Natural killer cell (primary cell): ENCODE data around the gene DUSP15. TPM values are rescaled to one million over a fixed set of nuclear protein-coding genes. Genes with fewer than 3 reads are reported as not detected.

Experiments used
- ATAC-seq, 3 donors: fragments of 150-1000 bp in 2 of 3; fragments of 200-7000 bp in 1 of 3; cut with Tn5 transposase; 1 replicate in 1 of 3; 2 replicates in 2 of 3; pipeline ENCODE4 v1.10.0; 2021; ENCODE audit warnings: mild to moderate bottlenecking in 2 of 3, moderate library complexity in 2 of 3
- DNase-seq, 2 donors: peaks; one replicate each; pipeline versions ENCODE4 v3.0.0 to v3.0.0-alpha.2; 2013 to 2021; ENCODE audit warnings: mixed read lengths in 1 of 2
- H3K27ac ChIP-seq: one replicate; pipeline ENCODE4 v1.5.1; 2013; ENCODE audit warnings: mild to moderate bottlenecking, low read length
- H3K27me3 ChIP-seq: one replicate; pipeline ENCODE4 v1.6.1; 2013; ENCODE audit warnings: low read length; ENCODE audit not compliant: control insufficient read depth, insufficient read depth
- H3K36me3 ChIP-seq: one replicate; pipeline ENCODE4 v1.6.1; 2013; ENCODE audit warnings: low read length; ENCODE audit not compliant: control insufficient read depth, insufficient read depth
- H3K4me1 ChIP-seq: one replicate; pipeline ENCODE4 v1.6.1; 2013; ENCODE audit warnings: low read length; ENCODE audit not compliant: control insufficient read depth, insufficient read depth
- H3K4me3 ChIP-seq: one replicate; pipeline ENCODE4 v1.5.1; 2013; ENCODE audit warnings: low read length
- H3K9me3 ChIP-seq: one replicate; pipeline ENCODE4 v1.6.1; 2013; ENCODE audit warnings: low read length; ENCODE audit not compliant: control insufficient read depth, insufficient read depth
- H3K27ac Mint-ChIP-seq, 2 donors: one replicate each; pipeline ENCODE4 v1.8.0; 2022; ENCODE audit warnings: mild to moderate bottlenecking in 2 of 2, mixed read lengths in 2 of 2, moderate library complexity in 1 of 2
- H3K27me3 Mint-ChIP-seq, 2 donors: one replicate each; pipeline ENCODE4 v1.8.0; 2022; ENCODE audit warnings: low read depth in 2 of 2, mixed read lengths in 2 of 2
- H3K36me3 Mint-ChIP-seq: one replicate; pipeline ENCODE4 v1.8.0; 2022; ENCODE audit warnings: mixed read lengths
- H3K4me1 Mint-ChIP-seq, 2 donors: one replicate each; pipeline ENCODE4 v1.8.0; 2022; ENCODE audit warnings: mixed read lengths in 2 of 2
- H3K4me3 Mint-ChIP-seq: one replicate; pipeline ENCODE4 v1.8.0; 2022; ENCODE audit warnings: mild to moderate bottlenecking, moderate library complexity, mixed read lengths
- H3K9me3 Mint-ChIP-seq, 2 donors: one replicate each; pipeline ENCODE4 v1.8.0; 2022; ENCODE audit warnings: mixed read lengths in 2 of 2
- CTCF ChIP-seq: fragments of 200-600 bp; IDR thresholded peaks from one replicate; pipeline ENCODE4 v1.8.0; 2022; ENCODE audit warnings: antibody characterized with exemption
- WGBS: methylation state at CpG from one replicate; pipeline ENCODE4 v1.1.7; 2013; ENCODE audit warnings: missing lambda C conversion rate; ENCODE audit not compliant: insufficient coverage; 5-methylcytosine and 5-hydroxymethylcytosine counted together
- intact Hi-C: fragments of 100-400 bp; cut with micrococcal nuclease; formaldehyde crosslinking; loops from one replicate; pipeline ENCODE4 v1.14.2; 2022
- total RNA-seq, 4 donors: library from RNA; stranded (reverse); fragments of 120-200 nt in 1 of 4; gene quantifications; one replicate each; pipeline versions ENCODE4 v1.2.3 to v1.2.4, GENCODE V29; 2013 to 2022

DUSP15 gene
- total RNA-seq, 3 donors from 2014 or later (not counting 1 experiment from before 2014, with no cell fraction given), result not detected

- H3K9me3 ChIP-seq, result no peaks in the 10 kb centered on the region
- no peak overlapping the region for H3K27ac Mint-ChIP-seq
- no peak overlapping the region for H3K4me3 ChIP-seq
- TF ChIP-seq CTCF, result no peak
- H3K4me1 ChIP-seq, result no peaks in the 10 kb centered on the region
- intact Hi-C loops, result no loop called here
- DNase-seq (no peak), ATAC-seq (no peak)
- H3K9me3 Mint-ChIP-seq, result no peaks in the 10 kb centered on the region
- H3K4me1 Mint-ChIP-seq, result no peaks in the 10 kb centered on the region
- H3K27me3 ChIP-seq, result no peaks in the 10 kb centered on the region
- H3K36me3 ChIP-seq, result no peaks in the 10 kb centered on the region
- 81% methylated on average over 4 of the region's 4 CpGs for WGBS
- H3K27me3 Mint-ChIP-seq, result peaks cover 9 to 20% of the 10 kb centered on the region in 2 donors
- no peak overlapping the region for H3K4me3 Mint-ChIP-seq
- no peaks in the 10 kb centered on the region for H3K36me3 Mint-ChIP-seq
- H3K27ac ChIP-seq, result no peak overlapping the region
Measured at GRCh38 chr20:31916708-31917107, 46.4 kb upstream of the DUSP15 start.

DNA sequence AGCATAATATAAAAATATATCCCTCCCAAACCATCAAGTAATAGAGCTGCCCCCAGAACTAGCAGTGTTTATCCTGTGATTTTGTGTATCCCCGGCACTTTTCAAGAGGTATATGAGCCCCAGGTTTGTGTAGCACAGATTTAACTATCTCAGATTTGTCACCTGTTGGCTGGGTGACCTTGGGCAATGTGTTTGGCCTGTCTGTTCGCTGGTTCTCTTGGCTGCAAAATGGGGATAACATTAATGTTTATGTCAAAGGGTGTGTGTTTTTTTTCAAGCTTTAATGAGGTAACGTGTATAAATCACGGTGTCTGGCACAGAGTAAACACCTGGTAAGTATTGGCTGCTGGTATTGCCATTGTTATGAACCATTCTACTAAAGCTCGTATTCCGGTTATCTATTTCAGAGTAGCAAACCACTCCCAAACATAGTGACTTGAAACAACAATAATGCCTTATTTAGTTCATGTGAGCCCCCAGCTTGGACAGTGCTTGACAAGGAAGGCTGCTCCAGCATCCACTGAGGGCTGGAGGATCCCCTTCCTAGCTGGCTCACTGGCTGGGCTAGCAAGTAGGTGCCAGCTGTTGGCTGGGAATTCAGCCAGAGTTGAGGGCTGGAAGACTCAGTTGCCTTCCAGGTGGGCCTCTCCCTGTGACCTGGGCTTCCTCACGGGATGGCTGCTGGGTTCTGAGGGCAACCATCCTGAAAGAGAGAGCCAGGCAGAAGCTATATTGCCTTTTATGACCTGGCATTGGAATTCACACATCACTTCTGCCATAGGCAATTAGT lies 45.4 kb upstream of the DUSP15 start:
- no peaks in the 10 kb centered on the region for H3K4me1 ChIP-seq
- intact Hi-C loops, result no loop called here
- H3K27ac ChIP-seq, result no peak overlapping the region
- H3K4me3 Mint-ChIP-seq, result no peak overlapping the region
- no peaks in the 10 kb centered on the region for H3K9me3 Mint-ChIP-seq
- peaks cover 9 to 20% of the 10 kb centered on the region in 2 donors for H3K27me3 Mint-ChIP-seq
- no peaks in the 10 kb centered on the region for H3K9me3 ChIP-seq
- H3K36me3 Mint-ChIP-seq, result no peaks in the 10 kb centered on the region
- H3K27ac Mint-ChIP-seq, result no peak overlapping the region
- no peak overlapping the region for H3K4me3 ChIP-seq
- 86% methylated on average over 7 of the region's 7 CpGs for WGBS
- no peak for ATAC-seq
- no peak for TF ChIP-seq CTCF
- no peak for DNase-seq
- no peaks in the 10 kb centered on the region for H3K4me1 Mint-ChIP-seq
- H3K36me3 ChIP-seq, result no peaks in the 10 kb centered on the region
- no peaks in the 10 kb centered on the region for H3K27me3 ChIP-seq

DNA sequence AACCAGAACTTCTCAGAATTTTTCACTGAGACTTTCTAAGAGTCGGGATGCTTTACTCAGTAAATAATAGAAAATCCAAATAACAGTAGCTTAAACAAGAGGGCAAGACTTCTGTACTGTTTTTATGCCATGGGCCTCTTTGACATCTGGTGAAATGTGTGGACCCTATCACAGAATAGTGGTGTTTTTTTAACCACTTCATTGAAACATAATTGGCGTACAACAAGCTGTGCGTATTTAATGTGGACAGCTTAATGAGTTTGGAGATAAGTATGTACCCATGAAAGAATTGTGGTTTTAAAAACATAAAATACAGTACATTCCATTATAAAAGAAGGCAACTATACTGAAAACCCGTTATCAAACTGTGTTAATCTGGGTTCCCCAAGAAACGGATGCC lies 43.8 kb upstream of the DUSP15 start:
- Histone ChIP-seq H3K9me3 (no peaks in the 10 kb centered on the region), H3K27ac (no peak overlapping the region), H3K4me3 (no peak overlapping the region), H3K27me3 (no peaks in the 10 kb centered on the region), H3K4me1 (no peaks in the 10 kb centered on the region), H3K36me3 (no peaks in the 10 kb centered on the region)
- Mint-ChIP-seq H3K9me3 (no peaks in the 10 kb centered on the region), H3K4me3 (no peak overlapping the region), H3K27me3 (peaks cover 6 to 20% of the 10 kb centered on the region in 2 donors), H3K27ac (no peak overlapping the region), H3K36me3 (no peaks in the 10 kb centered on the region), H3K4me1 (no peaks in the 10 kb centered on the region)
- no peak for TF ChIP-seq CTCF
- ATAC-seq (no peak), DNase-seq (no peak)
- 89% methylated on average over 3 of the region's 5 CpGs for WGBS
- intact Hi-C loops, result no loop called here
